HL-60 (cell line): Measurements from ENCODE around the gene IRF4.

Experiments
- DNase-seq, 2 experiments: peaks; one replicate each; pipeline ENCODE4 v3.0.0-alpha.2; 2010 to 2020; ENCODE audit warnings: low read depth in 1 of 2, low spot score in 1 of 2
- H3K27ac ChIP-seq: fragments of 250-450 bp; sonication (Bioruptor Pico); replicated peaks from 2 replicates; pipeline ENCODE4 v1.5.1; 2020; ENCODE audit warnings: mild to moderate bottlenecking, moderate library complexity
- H3K27me3 ChIP-seq: fragments of 250-450 bp; sonication (Bioruptor Pico); 2 replicates; pipeline ENCODE4 v1.5.1; 2021; ENCODE audit warnings: mild to moderate bottlenecking, moderate library complexity; ENCODE audit not compliant: insufficient read depth, poor library complexity, severe bottlenecking
- H3K4me3 ChIP-seq: replicated peaks from 2 replicates; pipeline ENCODE4 v1.5.1; 2011; ENCODE audit warnings: mild to moderate bottlenecking, control low read depth, low read length; ENCODE audit not compliant: insufficient read depth
- GABPA ChIP-seq: IDR thresholded peaks from 2 replicates; pipeline ENCODE4 v1.6.1; 2012; ENCODE audit warnings: low read depth
- POLR2AphosphoS5 ChIP-seq: IDR thresholded peaks from 2 replicates; pipeline ENCODE4 v1.6.1; 2012; ENCODE audit warnings: low read depth
- SPI1 ChIP-seq: IDR thresholded peaks from 2 replicates; pipeline ENCODE4 v1.6.1; 2012; ENCODE audit warnings: low read depth, mild to moderate bottlenecking, borderline replicate concordance
- TF ChIP-seq, protein P1 (sequence below): IDR thresholded peaks from one replicate; pipeline ENCODE4 v1.5.1; 2011; ENCODE audit warnings: low read length, control low read depth, inconsistent platforms; ENCODE audit not compliant: insufficient read depth
- TF ChIP-seq, protein P2 (sequence below): IDR thresholded peaks from 2 replicates; pipeline ENCODE4 v1.6.1; 2012; ENCODE audit warnings: low read depth; ENCODE audit not compliant: insufficient replicate concordance

Gene IRF4

DNA sequence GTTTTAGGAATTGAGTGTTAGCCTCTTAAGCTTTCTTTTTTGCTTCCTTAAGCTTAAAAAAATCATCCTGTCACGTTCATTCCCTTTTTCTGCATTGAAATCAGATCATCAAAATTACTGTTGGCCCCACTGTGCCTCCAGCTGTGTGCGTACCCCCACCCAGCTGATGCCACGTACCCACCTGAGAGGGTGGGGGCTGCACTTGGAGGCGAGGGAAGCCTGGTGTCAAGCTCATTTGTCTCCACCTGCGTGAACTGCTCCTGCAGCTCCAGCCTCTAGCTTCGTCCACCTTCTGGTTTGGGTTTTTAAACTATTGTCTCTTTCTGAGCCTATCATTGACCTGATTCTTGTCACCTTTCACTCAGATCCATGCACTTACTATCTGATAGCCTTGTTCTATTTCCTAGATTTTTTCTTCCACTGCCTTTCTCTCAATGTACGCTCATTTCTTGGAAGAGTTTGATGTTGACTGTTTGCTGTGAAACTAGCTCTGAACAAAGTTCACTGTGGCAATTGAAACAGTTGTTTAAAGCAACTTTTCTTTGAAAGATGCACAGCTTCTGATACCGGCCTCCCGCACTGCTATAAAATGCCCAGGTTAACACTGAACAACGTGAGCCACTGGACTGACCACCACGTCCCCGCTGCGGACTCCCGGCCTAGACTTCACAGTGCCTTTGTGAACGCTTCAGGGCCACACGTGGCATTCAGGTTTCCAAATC, 30.0 kb upstream of the IRF4 start:
- no peak overlapping the region for H3K27ac ChIP-seq
- H3K4me3 ChIP-seq, result no peak overlapping the region
- peaks cover 2% of the 10 kb centered on the region for H3K27me3 ChIP-seq
- no peak for TF ChIP-seq GABPA
- TF ChIP-seq, protein P1, sequence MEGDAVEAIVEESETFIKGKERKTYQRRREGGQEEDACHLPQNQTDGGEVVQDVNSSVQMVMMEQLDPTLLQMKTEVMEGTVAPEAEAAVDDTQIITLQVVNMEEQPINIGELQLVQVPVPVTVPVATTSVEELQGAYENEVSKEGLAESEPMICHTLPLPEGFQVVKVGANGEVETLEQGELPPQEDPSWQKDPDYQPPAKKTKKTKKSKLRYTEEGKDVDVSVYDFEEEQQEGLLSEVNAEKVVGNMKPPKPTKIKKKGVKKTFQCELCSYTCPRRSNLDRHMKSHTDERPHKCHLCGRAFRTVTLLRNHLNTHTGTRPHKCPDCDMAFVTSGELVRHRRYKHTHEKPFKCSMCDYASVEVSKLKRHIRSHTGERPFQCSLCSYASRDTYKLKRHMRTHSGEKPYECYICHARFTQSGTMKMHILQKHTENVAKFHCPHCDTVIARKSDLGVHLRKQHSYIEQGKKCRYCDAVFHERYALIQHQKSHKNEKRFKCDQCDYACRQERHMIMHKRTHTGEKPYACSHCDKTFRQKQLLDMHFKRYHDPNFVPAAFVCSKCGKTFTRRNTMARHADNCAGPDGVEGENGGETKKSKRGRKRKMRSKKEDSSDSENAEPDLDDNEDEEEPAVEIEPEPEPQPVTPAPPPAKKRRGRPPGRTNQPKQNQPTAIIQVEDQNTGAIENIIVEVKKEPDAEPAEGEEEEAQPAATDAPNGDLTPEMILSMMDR, result no peak
- no peak for TF ChIP-seq SPI1
- no peak for TF ChIP-seq POLR2AphosphoS5
- TF ChIP-seq, protein P2, sequence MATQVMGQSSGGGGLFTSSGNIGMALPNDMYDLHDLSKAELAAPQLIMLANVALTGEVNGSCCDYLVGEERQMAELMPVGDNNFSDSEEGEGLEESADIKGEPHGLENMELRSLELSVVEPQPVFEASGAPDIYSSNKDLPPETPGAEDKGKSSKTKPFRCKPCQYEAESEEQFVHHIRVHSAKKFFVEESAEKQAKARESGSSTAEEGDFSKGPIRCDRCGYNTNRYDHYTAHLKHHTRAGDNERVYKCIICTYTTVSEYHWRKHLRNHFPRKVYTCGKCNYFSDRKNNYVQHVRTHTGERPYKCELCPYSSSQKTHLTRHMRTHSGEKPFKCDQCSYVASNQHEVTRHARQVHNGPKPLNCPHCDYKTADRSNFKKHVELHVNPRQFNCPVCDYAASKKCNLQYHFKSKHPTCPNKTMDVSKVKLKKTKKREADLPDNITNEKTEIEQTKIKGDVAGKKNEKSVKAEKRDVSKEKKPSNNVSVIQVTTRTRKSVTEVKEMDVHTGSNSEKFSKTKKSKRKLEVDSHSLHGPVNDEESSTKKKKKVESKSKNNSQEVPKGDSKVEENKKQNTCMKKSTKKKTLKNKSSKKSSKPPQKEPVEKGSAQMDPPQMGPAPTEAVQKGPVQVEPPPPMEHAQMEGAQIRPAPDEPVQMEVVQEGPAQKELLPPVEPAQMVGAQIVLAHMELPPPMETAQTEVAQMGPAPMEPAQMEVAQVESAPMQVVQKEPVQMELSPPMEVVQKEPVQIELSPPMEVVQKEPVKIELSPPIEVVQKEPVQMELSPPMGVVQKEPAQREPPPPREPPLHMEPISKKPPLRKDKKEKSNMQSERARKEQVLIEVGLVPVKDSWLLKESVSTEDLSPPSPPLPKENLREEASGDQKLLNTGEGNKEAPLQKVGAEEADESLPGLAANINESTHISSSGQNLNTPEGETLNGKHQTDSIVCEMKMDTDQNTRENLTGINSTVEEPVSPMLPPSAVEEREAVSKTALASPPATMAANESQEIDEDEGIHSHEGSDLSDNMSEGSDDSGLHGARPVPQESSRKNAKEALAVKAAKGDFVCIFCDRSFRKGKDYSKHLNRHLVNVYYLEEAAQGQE, result no peak
- no peak for DNase-seq

DNA sequence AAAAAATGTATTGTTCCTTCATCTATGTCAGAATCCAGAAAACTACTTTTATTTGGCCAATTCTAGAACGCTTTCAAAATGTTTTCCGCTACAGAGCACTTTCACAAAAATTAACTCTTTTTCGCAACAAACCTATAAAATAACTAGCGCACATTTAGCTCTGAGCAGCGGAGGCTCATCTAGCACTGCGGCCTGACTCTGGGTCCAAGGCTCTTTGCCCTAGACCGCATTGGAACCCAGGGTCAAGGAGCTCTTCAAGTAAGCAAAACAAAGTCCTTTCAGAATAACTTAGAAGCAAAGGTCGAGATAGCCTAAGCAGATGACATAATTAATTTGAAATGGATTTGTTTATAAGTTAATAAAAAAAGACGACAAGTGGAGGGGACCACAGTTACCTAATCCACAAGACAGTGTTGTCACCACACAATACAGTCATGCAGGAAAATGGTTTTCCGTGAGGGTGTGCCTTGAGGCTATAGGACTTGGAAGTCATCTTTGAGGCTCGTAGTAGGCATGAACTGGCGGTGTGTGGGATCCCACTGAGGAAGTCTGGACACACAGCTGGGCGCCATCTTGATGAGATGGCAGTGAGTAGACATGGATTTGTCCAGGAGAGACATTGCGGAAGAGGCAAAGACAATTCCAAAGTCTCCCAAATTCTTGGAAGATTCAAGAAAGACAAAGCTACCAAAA, 29.2 kb upstream of the IRF4 start:
- no peak overlapping the region for H3K27ac ChIP-seq
- TF ChIP-seq, protein P1, result no peak
- TF ChIP-seq POLR2AphosphoS5 (no peak), GABPA (no peak)
- TF ChIP-seq, protein P2, result no peak
- H3K4me3 ChIP-seq, result no peak overlapping the region
- peaks cover 3% of the 10 kb centered on the region for H3K27me3 ChIP-seq
- DNase-seq, result no peak

GRCh38 chr6:362924-363249, 28.7 kb upstream of the IRF4 start:
- no peak for DNase-seq
- Histone ChIP-seq H3K27ac (no peak overlapping the region), H3K4me3 (no peak overlapping the region), H3K27me3 (peaks cover 3% of the 10 kb centered on the region)
- TF ChIP-seq, protein P2, result no peak
- TF ChIP-seq GABPA, result no peak
- no peak for TF ChIP-seq SPI1
- TF ChIP-seq, protein P1, result no peak
- no peak for TF ChIP-seq POLR2AphosphoS5
